Measurements from ENCODE around the gene KLHDC7B.
A peak's percentile ranks its signal among the peaks of the same experiment; 100 is the strongest.

Gene KLHDC7B

DNA sequence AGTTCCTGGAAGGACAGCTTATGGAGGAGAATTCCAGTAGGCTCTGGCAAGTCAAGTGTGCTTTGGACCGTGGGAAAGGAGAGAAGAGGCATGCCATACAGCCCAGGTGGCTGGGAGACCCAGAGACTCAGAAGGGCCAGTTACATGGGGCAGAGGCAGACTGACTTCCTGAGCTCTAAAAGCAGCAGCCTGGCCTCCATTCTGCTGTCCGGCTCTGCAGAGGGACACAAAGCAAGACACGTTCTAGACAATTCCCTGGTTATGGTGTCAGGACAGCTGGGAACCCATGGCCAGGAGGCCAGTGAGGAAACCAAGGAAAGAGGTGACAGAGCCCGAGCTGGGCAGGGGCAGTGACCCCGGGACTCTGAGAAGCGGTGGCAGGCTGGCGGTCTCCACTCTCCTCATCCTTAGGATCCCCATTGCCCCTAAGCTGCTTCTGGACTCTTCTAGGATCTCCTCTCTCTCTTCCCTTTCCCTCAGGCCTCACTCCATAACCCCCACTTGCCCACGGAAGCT, 29.8 kb downstream of the KLHDC7B start:
- DNase-seq, result no peak

DNA sequence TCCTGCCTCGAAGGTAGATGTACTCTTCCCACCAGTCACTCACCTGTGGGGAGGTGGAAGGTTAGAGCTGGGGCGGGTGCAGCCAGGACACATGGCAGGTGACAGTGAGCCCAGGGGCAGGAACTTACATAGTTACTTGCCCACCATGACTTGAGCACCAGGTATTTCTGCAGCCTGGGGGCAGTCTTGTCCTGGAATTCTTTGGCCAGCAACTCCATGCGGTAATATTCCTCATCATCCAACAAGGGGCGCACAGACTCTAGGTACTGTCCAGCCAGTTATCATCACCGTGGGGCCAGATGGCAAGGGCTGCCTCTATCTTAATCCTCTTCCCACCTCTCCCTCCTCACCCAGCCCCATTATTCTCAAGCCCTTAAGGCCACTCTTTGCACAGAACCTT, 30.4 kb downstream of the KLHDC7B start:
- no peak for DNase-seq

DNA sequence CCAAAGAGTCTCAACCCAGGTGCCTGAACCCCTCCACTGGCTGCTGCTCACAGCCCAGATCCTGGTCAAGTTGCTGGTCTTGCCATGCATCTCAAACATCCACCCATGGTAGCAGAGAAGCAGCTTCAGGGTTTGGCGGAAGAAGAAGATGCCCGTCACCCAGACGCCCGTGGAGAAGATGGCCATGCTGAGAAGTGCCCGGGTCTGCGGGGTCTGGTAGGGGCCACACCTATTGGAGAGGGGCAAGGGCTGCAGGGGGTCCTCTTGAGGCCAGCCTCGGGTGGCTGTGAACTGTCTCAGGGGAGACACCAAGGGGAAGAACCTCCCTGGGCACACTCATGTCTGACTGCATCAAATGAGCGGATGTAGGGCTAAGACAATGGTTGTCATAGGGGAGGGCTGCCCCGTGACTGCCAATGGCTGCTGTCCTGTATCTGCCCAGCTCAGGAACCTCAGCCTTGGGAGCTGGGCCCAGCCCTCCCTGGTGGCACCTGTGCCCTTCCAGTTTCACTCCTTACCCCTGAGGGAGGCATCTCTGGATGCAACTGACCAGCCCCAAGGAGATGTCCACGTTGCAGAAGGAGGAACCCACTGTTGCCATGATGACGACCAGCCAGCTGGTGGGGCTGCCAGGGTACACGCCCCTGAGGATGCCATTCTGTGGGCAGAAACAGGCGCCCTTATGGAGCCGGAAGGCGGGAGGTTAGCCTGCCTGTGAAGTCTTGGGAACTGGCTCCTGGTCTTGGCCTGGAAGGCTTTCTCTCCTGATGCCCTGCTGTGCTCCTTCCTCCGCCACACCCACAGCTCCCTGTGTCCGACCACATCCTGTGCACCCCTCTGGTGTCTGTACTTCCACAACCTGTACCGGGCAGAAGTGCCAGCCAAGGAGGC, 31.4 kb downstream of the KLHDC7B start:
- DNase-seq, result no peak

DNA sequence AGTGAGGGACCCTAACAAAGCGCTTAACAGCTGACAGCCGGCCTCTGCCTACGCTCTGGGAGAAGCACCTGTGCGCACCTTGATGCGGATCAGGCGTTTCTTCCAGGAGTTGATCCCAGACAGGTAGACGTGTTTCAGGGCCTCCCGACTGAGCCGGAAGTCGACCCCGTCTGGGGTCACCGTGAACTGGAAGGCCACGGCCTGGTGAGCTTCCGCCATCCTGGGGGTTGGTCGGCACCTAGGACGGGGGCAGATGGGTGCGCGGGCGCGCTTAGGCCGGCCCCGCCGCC, 31.9 kb downstream of the KLHDC7B start:
- DNase-seq, result no peak

DNA sequence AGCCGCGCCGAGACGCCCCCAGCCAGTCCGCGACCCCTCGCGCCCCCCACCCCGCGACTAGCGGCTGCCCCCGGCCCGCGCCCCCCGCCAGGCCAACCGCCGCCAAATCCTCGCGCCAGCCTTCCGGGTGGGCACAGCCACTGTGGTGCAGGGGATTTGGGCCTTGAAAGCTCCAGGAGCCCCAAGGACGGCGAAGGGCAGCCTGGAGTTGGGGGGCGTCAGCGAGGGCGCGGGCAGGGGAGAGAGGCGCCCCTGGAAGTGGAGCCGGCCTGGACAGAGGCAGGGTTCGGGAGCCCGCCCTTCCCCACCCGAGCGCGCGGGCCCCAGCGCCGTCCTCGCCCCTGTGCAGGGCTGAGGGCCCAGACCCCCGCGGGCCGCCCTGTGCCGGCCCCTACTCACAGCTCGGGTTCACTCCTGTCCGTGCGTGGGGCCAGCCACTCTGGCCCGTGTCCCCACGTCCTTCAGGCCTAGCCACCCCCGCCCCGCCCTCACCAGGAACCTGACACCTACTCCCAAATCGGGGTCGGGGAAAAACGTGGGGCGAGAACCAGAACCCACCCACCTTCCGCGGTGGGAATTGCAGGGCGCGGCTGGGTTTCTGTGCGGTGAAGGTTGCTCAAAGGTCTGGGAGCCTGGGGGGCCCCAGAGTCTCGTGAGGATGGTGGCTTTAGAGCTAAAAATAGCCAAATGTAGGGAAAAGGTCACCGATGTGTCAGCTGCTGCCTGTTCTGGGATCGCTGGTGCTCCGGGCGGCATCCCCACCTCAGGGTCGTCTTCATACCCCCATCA, 32.5 kb downstream of the KLHDC7B start, which contains the start of gene CPT1B:
TSS of gene CPT1B (minus strand) at position 441 of the 789 bp plus-strand sequence. CDS start 512 bp downstream, outside the sequence.
- no peak for DNase-seq

DNA sequence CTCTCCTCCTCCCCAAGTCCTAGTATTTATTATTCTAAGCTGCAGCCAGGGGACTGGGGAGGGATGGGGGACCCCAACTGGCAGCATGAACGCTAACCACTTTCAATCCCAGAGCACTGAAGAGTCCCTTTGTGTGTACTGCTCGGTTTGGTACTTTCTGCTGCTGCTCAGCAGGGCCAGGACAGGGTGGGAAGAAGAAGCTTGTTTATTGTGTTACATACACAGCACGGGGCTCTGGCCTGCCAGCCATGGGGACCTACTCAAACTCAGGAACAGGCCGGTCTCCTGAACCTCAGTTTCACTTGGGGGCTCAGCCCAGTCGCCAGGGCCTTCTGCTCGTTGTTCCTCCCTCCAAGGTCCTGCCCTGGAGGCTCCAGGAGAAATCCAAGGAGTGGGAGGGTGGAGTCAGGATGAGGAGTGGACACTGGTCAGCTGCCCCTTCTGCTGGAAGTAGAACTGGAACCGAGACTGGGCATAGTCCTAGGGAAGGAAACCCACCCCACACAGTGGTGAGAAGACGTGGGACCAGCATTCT, 33.1 kb downstream of the KLHDC7B start:
- DNase-seq, result no peak

DNA sequence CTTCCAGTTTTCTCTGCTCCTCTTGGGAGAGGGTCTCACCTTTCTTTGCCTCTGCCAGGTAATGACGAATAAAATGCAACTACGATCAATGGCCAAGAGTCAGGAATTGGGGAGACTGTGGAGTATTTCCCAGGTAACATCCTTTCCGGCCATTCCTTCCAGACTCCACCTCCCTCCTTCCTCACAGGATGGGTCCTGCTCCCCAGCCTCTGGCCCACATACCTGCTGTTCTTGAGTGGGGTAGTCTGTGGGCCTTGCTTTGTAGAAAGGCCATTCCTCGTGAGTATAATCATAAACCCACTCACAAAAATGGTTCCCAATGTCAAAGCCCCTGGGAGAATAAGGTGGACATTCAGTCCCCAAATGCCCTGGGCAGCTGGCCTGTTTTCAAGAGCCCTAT, 34.1 kb downstream of the KLHDC7B start:
- no peak for DNase-seq

DNA sequence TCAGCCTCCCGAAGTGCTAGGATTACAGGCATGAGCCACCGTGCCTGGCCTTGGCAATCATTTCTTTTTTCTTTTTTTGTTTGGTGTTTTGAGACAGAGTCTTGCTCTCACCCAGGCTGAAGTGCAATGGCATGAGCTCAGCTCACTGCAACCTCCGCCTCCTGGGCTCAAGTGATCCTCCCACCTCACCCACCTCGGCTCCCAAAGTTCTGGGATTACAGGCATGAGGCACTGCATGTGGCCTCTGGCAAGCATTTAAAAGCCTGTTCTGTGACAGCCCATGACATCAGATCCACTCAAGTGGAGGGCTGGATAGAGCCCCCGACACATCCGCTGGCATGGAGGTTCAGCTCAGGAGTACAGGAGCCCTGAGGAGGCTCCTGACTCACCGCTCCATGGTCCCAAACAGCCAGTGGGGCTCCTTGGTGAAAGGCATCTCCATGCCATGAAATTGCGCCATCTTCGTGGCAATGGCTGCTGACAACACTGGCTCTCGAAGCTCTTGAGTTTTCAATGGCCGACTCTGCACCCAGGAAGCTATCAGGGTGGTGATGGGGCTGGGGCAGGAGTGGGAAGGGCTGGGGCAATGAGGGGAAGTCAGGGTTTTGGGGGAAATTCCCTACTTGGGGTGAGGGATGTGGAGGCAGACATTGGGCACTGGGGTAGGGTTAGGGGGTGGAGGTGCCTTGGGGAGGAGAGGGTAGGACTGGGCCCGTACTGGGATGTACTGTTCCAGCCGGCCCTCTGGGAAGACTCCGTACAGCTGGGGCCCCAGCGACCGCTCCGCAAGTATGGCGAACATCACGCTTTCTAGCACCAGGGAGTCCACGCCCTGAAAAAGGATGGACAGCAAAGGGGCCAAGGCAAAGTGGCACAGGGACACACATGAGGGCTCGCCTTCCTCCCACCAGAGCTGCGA, 35.6 kb downstream of the KLHDC7B start:
- no peak for DNase-seq

DNA sequence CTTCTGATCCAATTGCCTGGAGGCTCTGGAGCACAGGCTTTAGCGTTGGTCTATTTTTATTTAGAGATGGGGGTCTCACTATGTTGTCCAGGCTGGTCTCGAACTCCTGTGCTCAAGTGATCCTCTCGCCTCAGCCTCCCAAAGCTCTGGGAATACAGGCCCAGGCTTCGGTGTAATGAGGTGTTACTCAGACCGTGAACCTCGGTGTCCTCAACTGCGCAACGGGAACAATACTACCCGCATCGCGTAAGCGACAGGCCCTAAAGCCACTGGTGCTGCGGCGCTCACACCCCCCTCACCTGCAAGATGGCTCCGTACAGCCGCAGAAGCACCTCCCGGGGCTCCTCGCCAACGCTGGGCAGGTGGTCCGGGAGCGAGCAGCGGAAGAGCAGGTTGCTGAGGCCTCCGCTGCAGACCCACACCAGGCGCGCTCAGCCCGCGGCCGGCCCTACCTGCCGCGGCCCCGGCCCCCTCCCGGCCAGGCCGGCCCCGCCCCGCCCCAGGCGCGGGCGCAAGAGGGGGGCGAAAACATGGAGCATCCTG, 36.3 kb downstream of the KLHDC7B start:
- DNase-seq, result no peak

DNA sequence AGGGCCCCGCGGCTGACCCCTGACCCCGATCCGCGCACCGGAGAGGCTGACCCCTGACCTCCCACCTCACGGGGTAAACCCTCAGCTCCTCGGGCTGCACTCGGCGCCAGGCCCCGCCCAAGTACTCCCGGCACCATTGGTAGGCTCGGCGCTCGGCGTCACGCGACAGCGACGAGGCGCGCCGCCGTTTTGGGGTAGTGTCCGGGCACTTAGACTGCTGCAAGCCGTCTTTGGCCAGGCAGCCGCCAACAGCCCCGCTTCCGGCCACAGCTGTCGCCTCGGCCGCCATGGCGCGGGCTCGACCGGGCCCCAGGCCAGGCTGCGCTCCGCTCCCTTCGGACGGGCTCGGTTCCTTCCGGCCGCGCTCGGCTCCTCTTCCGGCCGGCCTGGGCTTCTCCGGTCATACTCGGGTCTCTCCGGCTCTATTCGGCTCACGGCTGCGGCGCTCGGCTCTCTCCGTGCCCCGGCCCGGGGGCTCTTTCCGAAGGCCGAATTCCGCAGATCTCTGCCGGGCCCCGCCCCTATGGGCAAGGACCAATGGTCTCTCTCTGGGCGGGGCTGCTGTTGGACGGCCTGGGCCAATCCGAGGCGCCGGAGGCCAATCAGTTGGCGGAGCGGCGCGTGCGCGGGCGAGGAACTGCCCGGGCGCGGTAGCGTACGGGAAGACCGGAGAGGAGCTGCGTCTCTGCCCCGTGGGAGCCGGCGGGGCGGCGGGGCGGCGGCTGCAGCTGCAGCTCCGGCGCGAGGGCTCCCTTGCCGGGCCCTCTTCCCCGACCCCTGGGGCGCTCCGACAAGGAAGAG, 37.0 kb downstream of the KLHDC7B start, which contains the start of gene CHKB:
TSS of gene CHKB (minus strand) at position 357 of the 801 bp plus-strand sequence. CDS start at position 289, 68 bp downstream.
- DNase-seq, result peak; percentile 81

DNA sequence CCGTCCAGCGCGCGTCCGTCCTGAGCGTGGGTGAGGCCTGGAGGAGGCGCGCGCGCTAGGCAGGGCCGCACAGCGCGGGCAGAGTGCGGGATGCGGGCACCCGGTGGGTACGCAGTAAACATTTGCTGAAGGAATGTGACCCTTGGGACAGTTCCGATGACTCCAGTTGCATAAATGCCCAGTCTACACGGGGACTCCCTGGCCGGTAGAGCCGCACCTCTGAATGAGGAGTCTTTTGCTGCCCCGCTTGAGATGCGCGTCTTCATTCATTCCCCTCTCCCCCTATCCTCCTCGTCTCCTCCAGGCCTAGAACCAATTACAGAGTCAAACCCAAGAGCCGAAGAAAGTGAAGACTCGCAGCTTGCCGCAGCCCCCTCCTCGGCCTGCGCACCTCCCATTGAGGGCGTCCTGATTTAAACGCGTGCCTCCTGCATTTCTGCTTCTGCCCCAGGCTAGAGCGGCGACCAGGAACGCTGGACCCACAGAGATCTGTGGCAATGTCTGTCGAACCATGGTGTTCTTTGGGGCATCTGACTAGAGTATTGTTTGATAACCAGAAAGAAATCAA, 37.7 kb downstream of the KLHDC7B start:
- no peak for DNase-seq

DNA sequence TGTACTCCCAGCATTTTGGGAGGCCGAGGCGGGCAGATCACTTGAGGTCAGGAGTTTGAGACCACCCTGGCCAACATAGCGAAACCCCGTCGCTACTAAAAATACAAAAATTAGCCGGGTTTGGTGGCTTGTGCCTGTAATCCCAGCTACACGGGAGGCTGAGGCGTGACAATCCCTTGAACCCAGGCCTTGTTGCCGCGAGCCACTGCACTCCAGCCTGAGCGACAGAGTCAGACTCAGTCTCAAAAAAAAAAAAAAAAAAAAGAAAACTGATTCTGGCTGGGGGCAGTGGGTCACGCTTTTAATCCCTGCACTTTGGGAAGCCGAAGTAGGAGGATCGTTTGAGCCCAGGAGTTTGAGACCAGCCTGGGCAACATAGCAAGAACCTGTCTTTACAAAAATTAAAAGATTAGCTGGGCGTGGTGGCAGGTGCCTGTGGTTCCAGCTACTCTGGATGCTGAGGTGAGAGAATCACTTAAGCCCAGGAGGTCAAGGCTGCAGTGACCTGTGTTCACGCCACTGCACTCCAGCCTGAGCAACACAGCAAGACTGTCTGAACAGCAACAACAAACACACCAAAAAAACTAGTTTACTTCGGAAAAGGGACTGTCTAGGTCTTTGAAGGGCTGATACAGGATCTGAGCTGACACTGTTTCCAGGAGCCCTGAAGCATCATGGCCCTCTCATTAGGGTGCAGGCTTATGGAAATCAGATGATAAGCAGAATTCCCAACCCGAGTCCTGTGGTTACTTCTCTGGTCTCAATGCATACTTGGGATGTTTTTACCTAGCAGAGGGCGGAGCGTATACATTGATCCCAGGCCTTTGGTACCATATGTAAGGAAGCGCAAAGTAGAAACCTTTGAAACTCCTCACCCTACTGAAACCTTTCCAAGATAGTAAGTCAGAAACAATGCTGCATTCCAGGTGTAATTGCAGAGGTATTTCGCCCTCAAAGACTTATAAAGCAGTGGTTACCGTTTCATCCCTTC, 38.7 kb downstream of the KLHDC7B start:
- DNase-seq, result no peak

DNA sequence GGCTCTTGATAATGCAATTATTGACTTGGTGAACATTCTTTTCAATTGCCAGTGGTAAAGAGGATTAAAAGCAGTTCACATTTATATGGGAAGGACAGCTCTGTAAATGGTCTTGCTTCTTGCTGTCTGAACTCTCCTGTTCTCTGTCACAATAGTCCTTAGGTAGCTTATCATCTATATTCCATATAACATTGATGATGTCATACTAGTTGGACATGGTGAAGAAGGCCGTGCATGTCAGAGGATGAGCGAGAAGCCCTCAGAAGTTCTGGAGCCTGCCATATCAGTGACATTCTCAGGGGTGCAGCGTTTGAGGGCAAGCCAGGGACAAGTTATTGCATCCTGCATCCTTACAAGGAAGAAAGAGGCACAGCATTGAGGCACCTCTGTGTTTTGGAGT, 39.5 kb downstream of the KLHDC7B start:
- no peak for DNase-seq

DNA sequence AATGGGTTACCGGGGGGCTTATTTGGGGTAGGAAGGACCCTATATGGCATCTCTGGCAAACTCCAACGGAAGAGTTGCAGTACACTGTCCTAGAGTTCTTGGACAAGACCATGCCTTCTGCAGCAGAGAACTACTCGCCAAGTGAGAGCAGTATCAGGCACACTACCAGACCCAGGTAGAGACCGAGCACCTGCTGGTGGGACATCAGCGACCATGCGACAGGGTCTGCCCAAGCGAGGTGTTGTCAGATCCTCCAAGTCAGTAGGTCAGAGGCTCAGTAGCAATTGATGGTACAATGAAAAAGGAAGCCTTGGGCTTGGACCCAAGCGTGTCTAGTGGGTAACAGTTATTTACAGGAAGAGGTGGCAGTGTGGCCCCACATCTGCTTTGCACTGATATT, 40.1 kb downstream of the KLHDC7B start:
- DNase-seq, result no peak

DNA sequence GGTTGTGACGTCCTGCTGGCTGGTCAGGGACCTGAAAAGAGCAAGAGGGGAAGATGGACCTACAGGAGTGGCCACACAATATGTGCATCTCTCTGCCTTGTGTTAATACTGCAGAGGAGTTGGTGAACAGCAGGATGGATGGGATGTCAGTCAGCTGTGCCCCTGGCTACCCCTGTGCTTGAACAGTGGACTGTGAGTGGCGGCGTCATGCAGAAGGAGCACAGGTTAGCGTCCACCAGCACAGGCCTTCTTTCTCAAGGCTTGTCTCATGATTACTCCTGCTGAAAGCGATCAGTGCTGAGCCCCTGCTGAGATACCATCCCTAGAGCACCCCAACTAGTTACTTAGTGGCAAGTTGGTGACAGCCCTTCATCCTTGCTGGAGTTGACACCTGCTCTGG, 40.7 kb downstream of the KLHDC7B start:
- DNase-seq, result no peak

DNA sequence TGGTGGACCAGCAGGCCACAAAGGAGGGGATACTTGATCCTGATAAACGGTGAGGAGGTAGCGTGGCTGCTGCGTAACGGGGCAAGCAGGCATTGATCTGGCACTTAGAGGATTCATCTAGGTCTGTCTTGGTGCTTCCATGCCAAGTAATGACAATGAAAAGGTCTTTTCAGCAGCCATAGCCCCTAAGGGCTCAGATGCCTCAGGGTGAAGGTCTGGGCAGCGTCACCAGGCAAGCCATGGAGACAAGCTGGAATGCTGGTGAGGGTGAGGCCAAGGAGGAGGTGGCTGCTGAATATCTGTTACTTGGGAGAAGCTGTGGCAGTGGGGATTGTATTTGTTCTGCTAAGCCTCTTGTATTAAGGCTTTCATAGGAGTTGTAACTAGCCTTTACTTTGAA, 41.7 kb downstream of the KLHDC7B start:
- DNase-seq, result no peak

DNA sequence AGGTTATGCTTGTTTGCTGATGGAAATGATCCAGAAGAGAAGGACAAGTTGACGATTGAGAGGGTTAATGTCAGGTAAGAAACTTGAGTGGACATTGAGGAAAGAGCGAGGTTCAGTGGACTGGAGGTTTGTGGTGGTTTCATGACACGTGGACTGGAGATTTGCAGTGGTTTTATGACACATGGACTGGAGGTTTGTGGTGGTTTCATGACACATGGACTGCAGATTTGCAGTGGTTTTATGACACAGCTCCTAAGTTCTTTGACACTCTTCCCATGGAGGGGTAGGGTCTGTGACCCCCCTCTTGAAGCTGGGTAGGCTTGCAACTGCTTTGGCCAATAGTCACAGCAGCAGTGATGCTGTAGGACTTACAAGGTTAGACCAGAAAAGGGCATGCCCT, 49.5 kb downstream of the KLHDC7B start:
- DNase-seq, result no peak

DNA sequence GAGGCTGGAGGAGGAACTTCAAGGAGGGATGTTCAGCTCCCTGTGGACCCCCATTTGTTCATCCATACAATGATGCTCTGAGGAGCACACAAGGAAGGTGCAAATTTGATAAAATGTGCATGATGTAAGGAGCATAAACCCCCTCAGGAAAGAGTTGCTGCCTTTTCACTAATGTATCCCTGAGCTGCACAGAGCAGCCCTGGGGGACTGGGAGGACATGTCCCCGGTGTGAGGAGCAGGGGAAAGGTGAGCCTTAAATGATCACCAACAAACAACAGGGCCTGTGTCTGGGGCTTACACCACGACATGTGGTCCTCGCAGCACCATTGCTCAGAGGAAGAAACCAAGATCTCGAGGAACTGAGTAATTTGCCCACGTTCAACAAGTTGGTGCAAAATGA, 51.4 kb downstream of the KLHDC7B start:
- DNase-seq, result no peak

DNA sequence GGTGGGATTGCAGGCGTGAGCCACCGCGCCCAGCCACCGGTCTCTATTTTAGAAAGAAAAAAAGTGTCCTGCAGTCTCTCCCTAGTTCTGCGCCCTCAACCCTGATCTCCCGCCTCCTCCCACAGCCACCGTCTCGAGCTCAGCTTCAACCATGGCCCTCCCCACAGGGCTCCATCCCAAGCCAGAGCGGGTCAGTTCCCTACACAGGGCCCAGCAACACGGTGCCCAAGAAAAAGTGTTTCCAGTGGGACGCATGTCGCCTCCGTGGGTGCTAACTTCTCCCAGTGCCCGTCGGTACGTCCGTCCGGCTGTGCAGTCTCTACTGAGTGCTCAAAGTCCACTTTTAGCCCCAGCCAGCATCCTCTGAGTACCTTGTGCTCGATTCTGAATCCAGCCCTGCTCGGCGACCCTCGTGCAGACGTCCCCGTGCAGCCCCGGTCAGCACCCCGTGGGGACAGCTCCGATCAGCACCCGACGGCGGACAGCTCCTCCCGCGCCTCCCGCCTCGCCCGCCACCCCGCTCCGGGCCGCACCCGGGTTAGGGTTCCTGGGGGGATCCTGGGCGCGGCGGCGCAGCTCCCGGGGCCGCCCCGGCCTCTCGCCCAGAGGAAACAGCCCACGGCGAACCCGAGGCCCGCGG, 54.2 kb downstream of the KLHDC7B start:
- DNase-seq, result no peak

Measured in NCI-H226 (cell line).